Measurements from ENCODE around the gene GON4L.
"Not testable (repeated sequence)": the region's sequence is repeated elsewhere in the genome, so short reads cannot be mapped to it uniquely, and the experiment has no call there.

GON4L gene

GRCh38 chr1:155744711-155745283 is 112.2 kb downstream of the GON4L start:
- DNase-seq (ENCODE audit: low read depth): no peak

GRCh38 chr1:155741908-155742307 is 115.1 kb downstream of the GON4L start:
- no peak for DNase-seq (ENCODE audit: low read depth)

- no peak for DNase-seq (ENCODE audit: low read depth)
These were observed 116.0 kb downstream of the GON4L start for GRCh38 chr1:155740995-155741394.

DNA sequence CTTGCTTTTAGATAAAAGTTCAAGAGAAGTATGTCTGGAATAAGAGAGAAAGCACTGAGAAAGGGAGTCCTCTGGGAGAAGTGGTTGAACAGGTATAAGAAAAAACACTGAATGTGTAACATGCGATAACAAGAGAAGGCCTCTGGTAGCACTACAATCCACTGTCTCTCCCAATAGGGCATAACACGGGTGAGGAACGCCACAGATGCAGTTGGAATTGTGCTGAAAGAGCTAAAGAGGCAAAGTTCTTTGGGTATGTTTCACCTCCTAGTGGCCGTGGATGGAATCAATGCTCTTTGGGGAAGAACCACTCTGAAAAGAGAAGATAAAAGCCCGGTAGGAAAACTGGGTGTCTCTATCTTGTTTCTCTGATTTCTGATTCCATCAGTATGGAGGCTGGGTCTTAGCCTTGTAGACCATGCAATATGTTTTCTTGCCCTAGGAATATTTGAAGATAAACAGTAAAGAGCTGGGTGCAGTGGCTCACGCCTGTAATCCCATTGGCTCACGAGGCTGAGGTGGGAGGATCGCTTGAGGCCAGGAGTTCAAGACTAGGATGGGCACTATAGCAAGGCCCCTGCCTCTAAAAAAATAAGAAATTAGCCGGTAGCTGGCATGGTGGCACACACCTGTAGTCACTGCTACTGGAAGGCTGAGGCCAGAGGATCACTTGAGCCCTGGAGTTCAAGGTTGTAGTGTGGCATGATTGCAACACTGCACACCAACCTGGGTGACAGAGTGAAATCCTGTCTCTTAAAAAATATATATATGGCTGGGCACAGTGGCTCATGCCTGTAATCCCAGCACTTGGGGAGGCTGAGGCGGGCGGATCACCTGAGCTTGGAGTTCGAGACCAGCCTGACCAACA is 127.7 kb downstream of the GON4L start:
- peak; percentile 5 for DNase-seq (ENCODE audit: low read depth)

DNA sequence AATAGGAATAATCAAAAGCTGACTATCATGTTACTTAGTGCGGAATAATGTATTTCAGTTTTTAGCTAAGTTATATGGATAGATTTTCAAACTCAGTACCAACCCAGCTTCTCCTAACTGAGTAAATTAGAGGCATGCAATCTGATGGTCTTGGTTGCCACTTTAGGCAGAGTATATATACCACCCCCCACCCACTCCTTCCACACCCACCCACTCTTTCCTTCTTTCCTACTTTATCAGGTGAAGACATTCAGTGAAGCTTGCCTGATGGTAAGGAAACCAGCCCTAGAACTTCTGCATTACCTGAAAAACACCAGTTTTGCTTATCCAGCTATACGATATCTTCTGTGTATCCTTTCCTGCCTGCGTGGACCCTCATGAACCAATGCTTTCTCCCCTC is 131.9 kb downstream of the GON4L start:
- DNase-seq (ENCODE audit: low read depth): no peak

DNA sequence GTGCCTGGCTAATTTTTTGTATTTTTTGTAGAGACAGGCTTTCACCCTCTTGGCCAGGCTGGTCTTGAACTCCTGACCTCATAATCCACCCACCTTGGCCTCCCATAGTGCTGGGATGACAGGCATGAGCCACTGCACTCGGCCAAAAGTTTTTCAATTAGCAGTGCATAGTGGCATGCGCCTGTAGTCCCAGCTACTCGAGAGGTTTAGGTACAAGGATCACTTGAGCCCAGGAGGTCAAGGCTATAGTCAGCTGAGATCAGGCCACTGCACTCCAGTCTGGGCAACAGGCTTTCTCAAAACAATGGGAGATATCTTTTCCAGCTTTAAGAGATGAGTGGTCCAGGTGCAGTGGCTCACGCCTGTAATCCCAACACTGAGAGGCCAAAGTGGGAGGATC is 137.3 kb downstream of the GON4L start:
- DNase-seq (ENCODE audit: low read depth): no peak

DNA sequence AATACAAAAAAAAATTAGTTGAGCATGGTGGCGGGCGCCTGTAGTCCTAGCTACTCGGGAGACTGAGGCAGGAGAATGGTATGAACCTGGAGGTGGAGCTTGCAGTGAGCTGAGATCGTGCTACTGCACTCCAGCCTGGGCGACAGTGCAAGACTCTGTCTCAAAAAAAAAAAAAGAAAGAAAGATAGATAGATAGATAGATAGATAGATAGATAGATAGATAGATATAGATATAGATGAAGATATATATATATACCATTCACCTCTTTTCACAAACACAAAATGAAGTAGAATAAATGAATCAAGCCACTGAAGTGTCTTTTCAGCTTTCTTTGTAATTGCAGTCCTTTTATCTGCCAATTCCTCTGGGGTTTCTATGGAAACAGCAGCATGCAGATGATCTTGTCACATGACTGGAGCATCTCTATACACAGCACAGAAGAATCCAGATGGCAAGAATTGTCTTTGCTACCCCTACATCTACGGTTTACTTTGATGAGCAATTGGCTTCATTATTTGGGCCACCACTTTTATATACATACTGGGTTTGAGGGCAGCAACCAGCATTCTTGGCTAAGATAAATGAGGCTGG is 138.4 kb downstream of the GON4L start:
- DNase-seq (ENCODE audit: low read depth): not testable (repeated sequence)

DNA sequence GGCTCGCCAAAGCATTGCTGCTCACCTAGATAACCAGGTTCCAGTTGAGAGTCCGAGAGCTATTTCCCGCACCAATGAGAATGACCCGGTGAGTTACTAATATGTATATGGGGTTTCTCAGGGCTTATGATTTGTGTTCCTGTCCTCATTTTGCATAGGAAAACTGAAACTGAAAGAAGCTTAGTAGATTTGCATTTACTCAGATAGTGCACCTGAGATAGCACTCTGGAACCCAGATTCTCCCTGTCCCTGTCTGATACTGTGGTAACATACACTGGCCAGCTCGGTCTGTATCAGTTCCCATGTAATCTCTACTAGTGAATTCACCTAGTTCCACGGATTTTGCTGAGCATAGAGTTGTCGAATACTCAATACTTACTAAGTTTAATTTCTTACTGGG is 140.0 kb downstream of the GON4L start:
- no peak for DNase-seq (ENCODE audit: low read depth)

DNA sequence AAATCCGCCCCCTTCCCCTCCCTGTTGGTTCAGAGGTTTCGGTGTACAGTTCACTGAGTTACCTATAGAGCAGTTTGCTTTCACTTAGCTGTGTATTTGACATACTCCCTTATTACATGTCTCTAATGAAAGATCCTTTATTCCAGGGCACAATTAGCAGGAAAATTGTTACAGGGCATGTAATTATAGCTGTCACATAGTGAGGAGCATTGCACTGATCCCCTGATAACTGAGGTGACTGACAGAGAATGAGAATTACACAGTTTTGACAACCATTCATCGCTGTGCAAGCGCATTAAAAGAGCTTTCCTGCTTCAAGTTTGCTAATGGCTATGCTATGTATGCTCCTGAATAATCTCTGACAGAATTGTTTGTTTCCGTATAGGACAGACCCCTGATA is 141.2 kb downstream of the GON4L start:
- DNase-seq (ENCODE audit: low read depth): no peak

DNA sequence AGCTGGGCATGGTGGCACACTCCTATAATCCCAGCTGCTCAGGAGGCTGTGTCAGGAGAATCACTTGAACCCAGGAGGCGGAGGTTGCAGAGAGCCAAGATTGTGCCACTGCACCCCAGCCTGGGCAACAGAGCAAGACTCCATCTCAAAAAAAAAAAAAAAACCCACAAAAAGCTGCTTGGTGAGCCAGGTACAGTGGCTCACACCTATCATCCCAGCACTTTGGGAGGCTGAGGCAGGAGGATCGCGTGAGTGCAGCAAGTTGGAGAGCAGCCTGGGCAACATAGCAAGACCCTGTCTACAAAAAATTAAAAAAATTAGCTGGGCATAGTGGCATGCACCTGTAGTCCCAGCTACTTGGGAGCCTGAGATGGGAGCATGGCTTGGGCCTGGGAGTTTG is 142.0 kb downstream of the GON4L start:
- DNase-seq (ENCODE audit: low read depth): not testable (repeated sequence)

- no peak for DNase-seq (ENCODE audit: low read depth)
These were observed 143.9 kb downstream of the GON4L start for GRCh38 chr1:155713075-155713474.

DNA sequence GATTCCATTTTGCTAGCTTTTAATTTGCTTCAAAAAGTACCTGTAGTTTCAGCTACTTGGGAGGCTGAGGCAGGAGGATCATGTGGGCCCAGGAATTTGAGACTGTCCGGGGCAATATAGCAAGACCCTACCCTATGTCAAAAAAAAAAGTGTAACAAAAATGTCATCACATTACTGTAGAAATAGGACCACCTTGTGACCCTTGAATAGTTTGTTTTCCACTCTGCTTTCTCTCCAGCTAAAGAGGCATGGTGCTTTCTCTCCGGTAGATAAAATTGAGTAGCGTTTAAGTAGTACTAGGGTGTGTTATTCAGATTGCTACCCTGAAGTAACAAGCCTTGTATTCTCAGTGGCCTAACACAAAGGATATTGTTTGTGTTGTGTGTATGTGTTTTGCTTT is 144.4 kb downstream of the GON4L start:
- DNase-seq (ENCODE audit: low read depth): not testable (repeated sequence)

GRCh38 chr1:155711457-155711856 is 145.6 kb downstream of the GON4L start:
- DNase-seq (ENCODE audit: low read depth): not testable (repeated sequence)

DNA sequence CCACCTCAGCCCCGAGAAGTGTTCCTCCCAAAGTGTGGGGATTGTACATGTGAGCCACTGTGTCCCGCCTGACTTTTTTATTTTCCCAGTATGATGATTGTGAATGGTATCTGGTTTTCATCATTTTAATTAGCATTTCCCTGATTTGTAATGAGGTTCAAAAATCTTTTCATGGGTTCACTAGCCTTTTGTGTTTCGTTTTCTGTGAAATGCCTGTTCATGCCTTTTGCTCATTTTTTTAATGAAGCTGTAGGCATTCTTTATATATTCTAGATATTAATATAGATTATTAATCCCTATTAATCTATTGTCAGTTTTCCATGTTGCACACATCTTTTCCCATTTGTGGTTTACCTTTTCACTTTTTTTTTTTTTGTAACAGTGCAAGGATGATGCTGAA is 147.6 kb downstream of the GON4L start:
- DNase-seq (ENCODE audit: low read depth): no peak

GRCh38 chr1:155706139-155706538 is 150.9 kb downstream of the GON4L start:
- DNase-seq (ENCODE audit: low read depth): no peak

GRCh38 chr1:155704414-155704813 is 152.6 kb downstream of the GON4L start:
- not testable (repeated sequence) for DNase-seq (ENCODE audit: low read depth)

DNA sequence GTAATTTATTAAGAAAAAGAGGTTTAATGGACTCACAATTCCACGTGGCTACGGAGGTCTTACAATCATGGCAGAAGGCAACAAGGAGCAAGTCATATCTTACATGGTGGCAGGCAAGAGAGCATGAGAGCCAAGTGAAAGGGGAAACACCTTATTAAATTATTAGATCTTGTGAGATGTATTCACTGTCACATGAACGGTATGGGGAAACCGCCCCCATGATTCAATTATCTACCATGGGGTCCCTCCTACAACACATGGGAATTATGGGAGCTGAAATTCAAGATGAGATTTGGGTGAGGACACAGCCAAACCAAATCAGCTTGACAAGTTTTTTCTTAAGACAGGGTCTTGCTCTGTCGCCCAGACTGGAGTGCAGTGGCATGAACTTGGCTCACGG is 153.8 kb downstream of the GON4L start:
- DNase-seq (ENCODE audit: low read depth): no peak

DNA sequence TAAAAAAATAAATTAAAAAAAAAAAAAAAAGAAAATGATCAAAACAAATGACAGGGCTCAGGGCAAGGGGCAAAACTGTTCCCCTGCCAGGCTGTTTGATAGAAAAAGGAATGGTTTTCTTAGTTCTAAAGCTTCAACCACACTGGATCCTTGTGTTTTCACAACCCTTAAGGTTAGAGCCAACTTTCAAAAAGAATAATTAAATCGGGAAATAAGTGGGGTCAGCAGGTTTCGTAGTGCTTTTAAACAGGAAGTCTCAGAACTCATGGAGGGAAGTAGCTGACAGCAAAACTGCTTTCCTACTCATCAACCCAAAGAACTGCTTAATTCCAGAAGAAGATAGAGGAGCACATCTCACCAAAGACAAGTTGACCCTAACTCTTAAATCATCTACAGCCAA is 155.3 kb downstream of the GON4L start:
- not testable (repeated sequence) for DNase-seq (ENCODE audit: low read depth)

All from stimulated activated CD8-positive, alpha-beta memory T cell treated with anti-CD3 and anti-CD28 coated beads, Interleukin-12 subunit alpha, Interleukin-12 subunit beta, amount 100 ng/mL, for 1 hour (primary cell).